K562 (cell line): Measurements from ENCODE around the gene NDUFS3. TPM values are rescaled to one million over a fixed set of nuclear protein-coding genes. Genes with fewer than 3 reads are reported as not detected.
A peak's percentile ranks its signal among the peaks of the same experiment; 100 is the strongest.

Source experiments
- BCL6 ChIP-seq: fragments of 250-450 bp; sonication (Bioruptor Pico); IDR thresholded peaks from 2 replicates; pipeline ENCODE4 v1.4.0; 2020
- CBFA2T2 ChIP-seq: fragments of 450-650 bp; conservative IDR thresholded peaks from 2 replicates; pipeline ENCODE4 v1.6.1; 2017; ENCODE audit warnings: mild to moderate bottlenecking
- ELF2 ChIP-seq: fragments of 250-450 bp; sonication (Bioruptor Pico); IDR thresholded peaks from 2 replicates; pipeline ENCODE4 v1.5.0; 2021; ENCODE audit warnings: mild to moderate bottlenecking
- FOXJ3 ChIP-seq: sonication (generic); formaldehyde crosslinking; IDR thresholded peaks from 2 replicates; pipeline ENCODE4 v1.4.0; 2020; ENCODE audit warnings: mild to moderate bottlenecking, missing genetic modification reagents
- ILK ChIP-seq: fragments of 450-650 bp; IDR thresholded peaks from 2 replicates; pipeline ENCODE4 v1.6.1; 2016; ENCODE audit warnings: missing genetic modification characterization, low read depth, mild to moderate bottlenecking, missing compliant biosample characterization, moderate library complexity, borderline replicate concordance
- MBD1 ChIP-seq: fragments of 250-450 bp; sonication (Bioruptor Pico); IDR thresholded peaks from 2 replicates; pipeline ENCODE4 v1.8.0; 2022; ENCODE audit warnings: inconsistent platforms
- MIER1 ChIP-seq: fragments of 450-650 bp; IDR thresholded peaks from 2 replicates; pipeline ENCODE4 v1.6.1; 2016; ENCODE audit warnings: antibody characterized with exemption, mild to moderate bottlenecking, low read depth
- PHTF2 ChIP-seq: fragments of 250-450 bp; sonication (Bioruptor Pico); IDR thresholded peaks from 2 replicates; pipeline ENCODE4 v1.5.0; 2021; ENCODE audit warnings: mild to moderate bottlenecking
- RBM22 ChIP-seq: fragments of 200-400 bp; formaldehyde crosslinking; IDR thresholded peaks from 2 replicates; pipeline ENCODE4 v1.6.1; 2018; ENCODE audit warnings: low read length, low read depth; ENCODE audit not compliant: poor library complexity, severe bottlenecking
- RUNX1 ChIP-seq: sonication (generic); IDR thresholded peaks from 2 replicates; pipeline ENCODE4 v1.6.1; 2016; ENCODE audit warnings: antibody characterized with exemption, low read depth
- SRSF7 ChIP-seq: fragments of 200-400 bp; formaldehyde crosslinking; optimal IDR thresholded peaks from 2 replicates; pipeline ENCODE3; 2017; ENCODE audit warnings: mild to moderate bottlenecking, low read depth, low read length
- ZBTB1 ChIP-seq: sonication (generic); formaldehyde crosslinking; IDR thresholded peaks from 2 replicates; pipeline ENCODE4 v1.8.1; 2023; ENCODE audit warnings: missing genetic modification reagents, low read depth, mild to moderate bottlenecking, borderline replicate concordance
- ZNF282 ChIP-seq: sonication (generic); formaldehyde crosslinking; IDR thresholded peaks from 2 replicates; pipeline ENCODE4 v1.8.1; 2023; ENCODE audit warnings: missing genetic modification reagents
- ZNF431 ChIP-seq: sonication (generic); formaldehyde crosslinking; IDR thresholded peaks from 2 replicates; pipeline ENCODE4 v1.8.0; 2022; ENCODE audit warnings: mild to moderate bottlenecking, missing genetic modification reagents
- polyA plus RNA-seq, 8 experiments: library from polyadenylated mRNA; depleted of rRNA in 4 of 8; stranded (reverse) in 5 of 8; unstranded in 3 of 8; fragments of >200 nt; fragmentation: Nextera tagmentation in 2 of 8; fragmentation: Illumina TruSeq in 1 of 8; extraction: Ambion mirVana in 2 of 8; extraction: Trizol in 1 of 8; gene quantifications; 2 replicates each; pipeline versions ENCODE4 v1.2.1 to v1.2.3, GENCODE V29; 2011 to 2014; ENCODE audit warnings: inconsistent platforms in 1 of 8, missing spikeins in 1 of 8
- total RNA-seq, 7 experiments: library from RNA; depleted of rRNA in 6 of 7; stranded (reverse); fragments of >200 nt in 6 of 7; fragmentation: Illumina TruSeq in 2 of 7; extraction: Trizol in 2 of 7; gene quantifications; 2 replicates each; pipeline versions ENCODE4 v1.2.1 to v1.2.3, GENCODE V29; 2011 to 2021; ENCODE audit warnings: low replicate concordance in 1 of 7

Gene NDUFS3
- total and polyA plus RNA-seq, 9 of the 15 experiments (the other 6 are each of a cell fraction or from before 2014, with no cell fraction given) = 38.7 to 341 (median 194) TPM

GRCh38 chr11:47565340-47566148, 13.3 kb upstream of the NDUFS3 start, which contains the start of gene PTPMT1 (continued):
- TF ChIP-seq MBD1 (CRISPR knock-in tag) (no peak), ZNF282 (CRISPR knock-in tag) (no peak), ELF2 (CRISPR knock-in tag) (no peak), ILK (no peak), PHTF2 (CRISPR knock-in tag) (no peak), BCL6 (no peak), FOXJ3 (CRISPR knock-in tag) (no peak), CBFA2T2 (no peak), RBM22 (no peak), SRSF7 (no peak), ZBTB1 (CRISPR knock-in tag) (0 out of 2 replicates have a peak, but pooled peaks have one; percentile 59), MIER1 (no peak), ZNF431 (no peak), RUNX1 (no peak)
- TF ChIP-seq, all 486 proteins: peak for 121
